Activated naive CD4-positive, alpha-beta T cell treated with anti-CD3 and anti-CD28 coated beads, Interleukin-2, amount 10 ng/mL, durations not matched to agents 5 hours and 36 hours (primary cell): ENCODE measurements around the gene DDX4. TPM values are rescaled to one million over a fixed set of nuclear protein-coding genes. Genes with fewer than 3 reads are reported as not detected.

ENCODE experiments used
- total RNA-seq, 2 experiments: library from RNA; stranded (reverse); gene quantifications; one replicate each; pipeline ENCODE4 v1.2.3, GENCODE V29; 2021

DDX4 gene
- under 1 TPM; 0.23 to 0.51 TPM for total RNA-seq

DNA sequence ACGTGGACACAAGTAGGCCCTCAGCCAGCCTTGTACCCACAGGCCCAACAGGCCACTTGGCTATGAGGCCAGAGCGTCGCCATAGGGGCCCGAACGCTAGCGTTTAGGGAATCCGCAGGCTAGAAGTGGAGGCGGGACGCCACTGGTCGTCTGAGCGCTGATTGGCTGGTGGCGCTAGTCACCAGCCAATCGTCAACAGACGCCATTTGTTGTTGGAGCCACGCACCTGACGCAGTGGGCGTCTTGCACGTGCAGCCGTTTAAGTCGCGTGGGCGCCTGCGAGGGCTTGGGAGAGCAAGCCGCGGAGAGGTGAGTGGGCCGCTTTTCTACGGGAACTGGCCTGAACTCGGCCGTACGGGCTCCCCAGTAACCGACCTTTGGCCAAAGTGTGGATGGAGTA, at the start of gene DDX4:
TSS of gene DDX4 (plus strand) at position 269 of the 400 bp plus-strand sequence. CDS start 903 bp downstream, outside the sequence.

DNA sequence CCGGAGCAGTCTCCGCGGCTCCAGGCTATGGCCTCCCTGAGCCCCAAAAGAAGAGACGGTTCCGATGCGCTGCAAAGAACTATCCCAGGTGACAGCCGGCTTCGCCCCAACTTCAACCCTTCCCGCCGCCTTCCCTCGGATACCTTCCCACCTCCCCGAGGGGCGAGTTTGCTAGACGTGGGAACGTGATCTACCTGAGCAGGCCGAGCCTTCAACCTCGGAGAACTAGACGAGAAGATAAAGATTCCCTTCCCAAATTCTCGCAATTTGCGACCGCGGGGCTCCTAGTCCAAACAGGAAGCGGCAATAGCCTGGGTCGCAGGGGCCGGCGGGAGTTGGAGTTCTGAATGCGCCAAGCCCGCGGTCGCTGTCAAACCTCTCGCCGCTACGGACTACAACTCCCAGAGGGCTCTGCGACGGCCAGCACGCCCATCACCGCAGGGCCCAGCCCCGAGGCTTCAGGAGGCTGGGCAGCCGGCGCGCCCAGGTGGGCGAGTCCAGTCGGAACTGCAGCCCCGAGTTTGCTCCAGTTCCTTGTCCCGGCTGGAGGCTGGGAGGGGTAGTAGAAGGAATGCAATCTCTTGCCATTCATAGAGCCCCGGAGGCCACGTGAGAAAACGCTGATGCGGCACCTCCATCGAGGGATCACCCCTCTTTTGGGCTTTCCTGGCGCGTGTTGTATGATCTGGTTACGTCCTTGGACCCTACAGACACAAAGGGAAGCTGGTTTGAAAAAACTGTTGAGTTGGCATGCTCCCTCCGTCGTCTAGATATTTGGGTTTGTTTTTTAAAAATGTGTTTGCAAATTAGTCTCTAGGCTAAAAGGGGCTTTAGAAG, 25.6 kb upstream of the DDX4 start, which contains the start of gene SLC38A9:
TSS of gene SLC38A9 (minus strand) at position 302 of the 837 bp plus-strand sequence. CDS start 14,366 bp downstream, outside the sequence.

DNA sequence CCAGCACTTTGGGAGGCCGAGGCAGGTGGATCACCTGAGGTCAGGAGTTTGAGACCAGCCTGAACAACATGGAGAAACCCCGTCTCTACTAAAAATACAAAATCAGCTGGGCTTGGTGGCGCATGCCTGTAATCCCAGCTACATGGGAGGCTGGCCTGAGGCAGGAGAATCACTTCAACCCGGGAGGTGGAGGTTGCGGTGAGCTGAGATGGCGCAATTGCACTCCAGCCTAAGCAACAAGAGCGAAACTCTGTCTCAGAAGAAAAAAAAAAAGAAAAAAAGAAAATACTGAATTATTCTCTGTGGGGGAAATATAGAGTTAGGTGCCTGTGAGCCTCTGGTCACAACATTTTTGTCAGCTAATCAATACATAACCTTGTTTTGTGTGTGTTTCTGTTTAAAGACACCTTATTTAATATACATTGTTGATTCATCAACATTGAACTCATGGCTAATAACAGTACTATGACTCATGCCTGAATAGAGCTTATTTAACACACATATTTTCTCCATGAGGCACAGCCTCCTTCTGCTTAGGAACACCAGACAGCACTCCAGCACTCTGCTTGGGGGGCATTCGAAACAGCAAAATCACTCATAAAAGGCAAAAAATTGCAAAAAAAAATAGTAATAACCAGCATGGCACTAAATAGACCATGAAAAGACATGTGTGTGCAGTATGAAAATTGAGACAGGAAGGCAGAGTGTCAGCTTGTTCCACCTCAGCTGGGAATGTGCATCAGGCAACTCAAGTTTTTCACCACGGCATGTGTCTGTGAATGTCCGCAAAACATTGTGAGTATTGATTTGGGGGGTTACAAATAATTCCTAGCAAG, 113.2 kb downstream of the DDX4 start, which contains the start of gene IL31RA:
TSS of gene IL31RA (plus strand) at position 519 of the 836 bp plus-strand sequence. CDS start at position 733, 214 bp downstream.

Other genes with a start within 250 kb of the DDX4 start
- 10 to 100 TPM; 28.5 to 28.6 TPM for gene PLPP1, start 203.1 kb upstream of the DDX4 start, total RNA-seq
- gene SLC38A9, start 25.7 kb upstream of the DDX4 start, total RNA-seq, result 10 to 100 TPM; 22.8 to 23.6 TPM
- gene IL31RA, start 113.3 kb downstream of the DDX4 start, total RNA-seq, result not detected